Endodermal cell (in vitro differentiated cells): ENCODE results near the gene MYO7A. TPM values are rescaled to one million over a fixed set of nuclear protein-coding genes. Genes with fewer than 3 reads are reported as not detected.

Experiments used
- DNase-seq: peaks from one replicate; pipeline ENCODE4 v3.0.0-alpha.2; 2017
- H3K27ac ChIP-seq: 2 replicates; pipeline ENCODE4 v1.5.1; 2013; ENCODE audit warnings: mild to moderate bottlenecking, low read depth, low read length, moderate library complexity
- H3K27me3 ChIP-seq: 2 replicates; pipeline ENCODE4 v1.6.1; 2013; ENCODE audit warnings: mild to moderate bottlenecking, low read length, moderate library complexity; ENCODE audit not compliant: insufficient read depth, control insufficient read depth, poor library complexity, severe bottlenecking
- H3K36me3 ChIP-seq: 2 replicates; pipeline ENCODE4 v1.7.0; 2013; ENCODE audit warnings: mild to moderate bottlenecking, low read length, moderate library complexity; ENCODE audit not compliant: control insufficient read depth, insufficient read depth
- H3K4me1 ChIP-seq: one replicate; pipeline ENCODE4 v1.7.0; 2013; ENCODE audit warnings: low read length; ENCODE audit not compliant: control insufficient read depth, insufficient read depth
- H3K4me3 ChIP-seq: 2 replicates; pipeline ENCODE4 v1.5.1; 2013; ENCODE audit warnings: mild to moderate bottlenecking, low read length, moderate library complexity
- H3K9ac ChIP-seq: 2 replicates; pipeline ENCODE4 v1.6.1; 2013; ENCODE audit warnings: mild to moderate bottlenecking, low read length, moderate library complexity; ENCODE audit not compliant: poor library complexity, severe bottlenecking; ENCODE audit errors: extremely low read depth
- H3K9me3 ChIP-seq: 2 replicates; pipeline ENCODE4 v1.6.1; 2013; ENCODE audit warnings: mild to moderate bottlenecking, low read length, moderate library complexity; ENCODE audit not compliant: control insufficient read depth
- H3K27ac Mint-ChIP-seq: 2 replicates; pipeline ENCODE4 v1.8.0; 2020; ENCODE audit warnings: mixed read lengths
- H3K27me3 Mint-ChIP-seq: 2 replicates; pipeline ENCODE4 v1.8.0; 2021; ENCODE audit warnings: mild to moderate bottlenecking, mixed read lengths; ENCODE audit not compliant: insufficient read depth
- H3K36me3 Mint-ChIP-seq: 2 replicates; pipeline ENCODE4 v1.8.0; 2020; ENCODE audit warnings: low read depth, mixed read lengths
- H3K4me1 Mint-ChIP-seq: 2 replicates; pipeline ENCODE4 v1.8.0; 2020; ENCODE audit warnings: mixed read lengths
- H3K4me3 Mint-ChIP-seq: 2 replicates; pipeline ENCODE4 v1.8.0; 2020; ENCODE audit warnings: mild to moderate bottlenecking, moderate library complexity, mixed read lengths
- H3K9me3 Mint-ChIP-seq: 2 replicates; pipeline ENCODE4 v1.8.0; 2020; ENCODE audit warnings: mild to moderate bottlenecking, mixed read lengths
- CTCF ChIP-seq: fragments of 200-600 bp; sonication (generic); conservative IDR thresholded peaks from 2 replicates; pipeline ENCODE4 v1.5.0; 2021; ENCODE audit warnings: antibody characterized with exemption, mild to moderate bottlenecking
- WGBS, 2 experiments: methylation state at CpG; one replicate each; pipeline versions ENCODE4 v1.1.5 to v1.1.7; 2013; ENCODE audit warnings: missing lambda C conversion rate in 2 of 2, mixed read lengths in 1 of 2; ENCODE audit not compliant: insufficient coverage in 1 of 2, insufficient read length in 1 of 2; 5-methylcytosine and 5-hydroxymethylcytosine counted together
- total RNA-seq, 2 donors: library from RNA; stranded (reverse); fragmentation: NEBNext Ultra II Directional in 1 of 2; extraction: Animal tissue kit (Norgen Biotek cat#: 25700) in 1 of 2; gene quantifications; 2 replicates in 1 of 2; 3 replicates in 1 of 2; pipeline ENCODE4 v1.2.1, GENCODE V29; 2021

Gene MYO7A
- total RNA-seq, 2 donors from 2014 or later = 2.4 to 2.7 TPM

- Histone ChIP-seq H3K4me1 (no peaks in the 10 kb centered on the region), H3K9ac (no peak overlapping the region), H3K9me3 (no peaks in the 10 kb centered on the region), H3K4me3 (no peak overlapping the region), H3K36me3 (no peaks in the 10 kb centered on the region), H3K27ac (no peak overlapping the region), H3K27me3 (no peaks in the 10 kb centered on the region)
- Mint-ChIP-seq H3K36me3 (no peaks in the 10 kb centered on the region), H3K27ac (peak overlapping the region; percentile 35), H3K4me1 (peaks cover 7% of the 10 kb centered on the region), H3K4me3 (no peak overlapping the region), H3K9me3 (no peaks in the 10 kb centered on the region), H3K27me3 (peaks cover 5% of the 10 kb centered on the region)
- no peak for DNase-seq
- 92 to 94% methylated on average over 6 to 11 of the region's 11 CpGs for WGBS, 2 experiments
- no peak for TF ChIP-seq CTCF
These were observed 83.7 kb downstream of the MYO7A start for GRCh38 chr11:77211594-77212251.

- no peaks in the 10 kb centered on the region for H3K36me3 Mint-ChIP-seq
- peak overlapping the region; percentile 35 for H3K27ac Mint-ChIP-seq
These were observed 84.4 kb downstream of the MYO7A start for GRCh38 chr11:77212314-77213007.

GRCh38 chr11:77213029-77213579 lies 85.1 kb downstream of the MYO7A start:
- 80 to 87% methylated on average over 13 of the region's 13 CpGs for WGBS, 2 experiments

More at GRCh38 chr11:77212314-77213007, 84.4 kb downstream of the MYO7A start:
- Histone ChIP-seq H3K27ac (no peak overlapping the region), H3K27me3 (no peaks in the 10 kb centered on the region), H3K9ac (no peak overlapping the region), H3K9me3 (no peaks in the 10 kb centered on the region), H3K4me1 (no peaks in the 10 kb centered on the region), H3K36me3 (no peaks in the 10 kb centered on the region), H3K4me3 (no peak overlapping the region)
- H3K4me3 Mint-ChIP-seq = no peak overlapping the region
- DNase-seq = no peak
- peaks cover 5% of the 10 kb centered on the region for H3K27me3 Mint-ChIP-seq
- WGBS, 2 experiments = 83 to 85% methylated on average over 5 to 8 of the region's 8 CpGs
- no peak for TF ChIP-seq CTCF
- H3K9me3 Mint-ChIP-seq = no peaks in the 10 kb centered on the region
- peaks cover 7% of the 10 kb centered on the region for H3K4me1 Mint-ChIP-seq

More at GRCh38 chr11:77213029-77213579, 85.1 kb downstream of the MYO7A start:
- H3K36me3 Mint-ChIP-seq = no peaks in the 10 kb centered on the region
- no peak for TF ChIP-seq CTCF
- DNase-seq = no peak
- no peaks in the 10 kb centered on the region for H3K4me1 ChIP-seq
- H3K27ac Mint-ChIP-seq = no peak overlapping the region
- H3K4me3 ChIP-seq = no peak overlapping the region
- H3K4me1 Mint-ChIP-seq = peaks cover 7% of the 10 kb centered on the region
- no peaks in the 10 kb centered on the region for H3K9me3 ChIP-seq
- H3K9me3 Mint-ChIP-seq = no peaks in the 10 kb centered on the region
- no peaks in the 10 kb centered on the region for H3K36me3 ChIP-seq
- H3K4me3 Mint-ChIP-seq = no peak overlapping the region
- no peaks in the 10 kb centered on the region for H3K27me3 ChIP-seq
- no peak overlapping the region for H3K27ac ChIP-seq
- no peak overlapping the region for H3K9ac ChIP-seq
- H3K27me3 Mint-ChIP-seq = peaks cover 5% of the 10 kb centered on the region
